ENCODE measurements around the gene SLC34A1. TPM values are rescaled to one million over a fixed set of nuclear protein-coding genes. Genes with fewer than 3 reads are reported as not detected.

Gene SLC34A1
- total RNA-seq, 2 experiments from 2014 or later: 2.0 to 2.1 TPM

DNA sequence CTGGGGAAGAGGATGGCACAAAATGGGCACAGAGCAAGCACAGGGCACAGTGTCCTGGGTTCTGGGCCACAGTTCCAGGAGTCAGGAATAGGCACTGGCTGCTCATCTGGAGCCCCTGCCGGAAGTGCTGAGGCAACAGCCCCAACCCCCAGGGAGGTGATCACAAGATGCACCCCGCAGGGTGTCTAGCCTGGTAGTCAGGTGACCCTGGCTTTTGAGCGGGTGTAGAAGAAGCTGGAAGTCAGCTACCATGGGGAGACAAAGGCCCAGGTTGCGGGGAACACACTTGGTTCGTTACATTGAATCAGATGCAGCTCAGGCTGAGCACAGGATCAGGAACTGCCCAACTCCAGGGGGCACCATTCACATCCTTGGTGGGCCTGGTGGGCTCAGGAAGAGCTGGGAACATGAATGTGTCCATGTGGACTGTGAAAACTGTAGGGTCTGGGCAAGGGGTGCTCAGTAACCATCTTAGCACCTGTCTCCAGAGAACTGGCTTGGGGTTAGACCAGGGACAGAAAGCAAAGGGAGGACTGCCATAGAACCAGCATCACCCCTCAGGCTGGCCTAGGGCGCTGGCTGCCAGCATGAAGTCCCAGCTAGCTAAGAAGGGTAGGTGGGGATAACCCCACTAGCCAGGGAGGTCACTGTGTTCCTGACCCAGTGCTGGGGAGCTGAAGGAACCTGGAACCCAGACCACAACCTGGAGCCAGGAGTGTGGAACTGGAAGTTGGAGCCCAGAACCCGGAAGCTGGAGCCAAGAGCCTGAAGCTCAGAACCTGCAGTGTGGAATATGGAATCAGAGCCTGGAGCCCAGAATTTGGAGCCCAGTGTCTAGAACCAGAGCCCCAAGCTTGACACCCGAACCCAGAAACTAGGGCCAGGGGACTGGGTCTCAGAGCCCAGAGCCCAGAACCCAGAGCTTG is 6.1 kb upstream of the SLC34A1 start:
- no peak overlapping the region for H3K4me3 Mint-ChIP-seq
- POLR2A ChIA-PET: interaction anchor here (1.6 to 2.1 kb wide), 3 partner anchors 8 to 66 kb away, joined by 3 to 8 read pairs (median 6); partner anchors contain the start of gene LMAN2
- no peaks in the 10 kb centered on the region for H3K27me3 Mint-ChIP-seq (ENCODE audit: low read depth)
- peaks cover 49% of the 10 kb centered on the region for H3K4me1 Mint-ChIP-seq (ENCODE audit: low read depth)
- CTCF ChIA-PET: interaction anchor here (0.6 to 2.7 kb wide), 13 partner anchors 8 to 266 kb away, joined by 3 to 35 read pairs (median 4); partner anchors contain the start of gene GRK6
- peak; percentile 27 for ATAC-seq
- no peaks in the 10 kb centered on the region for H3K9me3 Mint-ChIP-seq (ENCODE audit: insufficient read depth)
- H3K36me3 Mint-ChIP-seq (ENCODE audit: low read depth): peaks cover 20% of the 10 kb centered on the region
- H3K27ac Mint-ChIP-seq: no peak overlapping the region
- no peak for DNase-seq

DNA sequence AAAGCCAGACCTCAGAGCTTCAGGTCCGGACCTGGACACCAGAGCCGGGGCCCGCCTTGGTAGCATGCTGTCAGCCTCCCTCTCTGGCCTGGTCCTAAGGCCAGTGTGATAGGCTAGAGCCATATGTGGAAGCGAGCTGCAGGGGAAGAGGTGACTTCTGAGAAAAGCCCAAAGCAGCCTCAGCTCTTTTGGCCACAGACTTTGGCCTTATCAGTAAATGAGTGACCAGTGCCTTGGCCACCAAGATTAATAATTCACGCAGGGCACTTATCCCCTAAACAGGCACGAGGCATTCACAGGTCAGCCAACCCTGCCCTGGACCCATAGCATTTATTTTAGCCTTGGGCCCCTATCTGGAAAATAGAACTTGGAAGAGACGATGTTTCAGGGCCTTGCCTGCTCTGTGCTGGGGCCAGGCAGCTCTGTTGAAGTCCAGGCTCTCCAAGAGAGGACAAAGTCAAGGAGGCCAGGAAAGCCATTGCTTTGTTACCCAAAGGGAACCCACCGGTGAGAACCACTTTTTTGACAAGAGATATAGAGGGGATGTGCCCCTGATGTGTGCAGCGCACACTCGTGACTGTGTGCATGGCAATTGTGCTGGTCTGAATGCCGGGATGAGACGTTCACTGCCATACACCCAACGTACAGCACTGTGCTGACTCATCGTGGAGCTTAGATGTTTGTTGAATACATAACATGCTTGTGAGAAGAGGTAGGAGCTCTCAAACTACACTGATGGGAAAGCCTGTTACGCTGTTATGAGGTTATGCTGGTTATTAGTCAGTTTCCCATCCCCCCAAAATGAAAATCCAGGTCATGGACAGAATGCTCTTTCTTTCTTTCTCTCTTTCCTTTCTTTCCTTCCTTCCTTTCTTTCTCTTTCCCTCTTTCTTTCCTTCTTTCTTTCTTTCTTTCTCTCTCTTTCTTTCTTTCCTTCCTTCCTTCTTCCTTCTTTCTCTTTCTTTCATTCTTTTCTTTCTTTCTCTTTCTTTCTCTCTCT is 5.0 kb upstream of the SLC34A1 start:
- ChIA-PET POLR2A (interaction anchor here (1.6 to 2.1 kb wide), 3 partner anchors 9 to 67 kb away, joined by 3 to 8 read pairs (median 6); partner anchors contain the start of gene LMAN2), CTCF (interaction anchor here (0.6 to 2.7 kb wide), 12 partner anchors 9 to 115 kb away, joined by 3 to 35 read pairs (median 4); partner anchors contain the start of gene GRK6)
- Mint-ChIP-seq H3K4me3 (no peak overlapping the region), H3K4me1 (ENCODE audit: low read depth) (peaks cover 42% of the 10 kb centered on the region), H3K27me3 (ENCODE audit: low read depth) (peaks cover 3% of the 10 kb centered on the region), H3K27ac (peak overlapping the region; percentile 46), H3K36me3 (ENCODE audit: low read depth) (peaks cover 11% of the 10 kb centered on the region), H3K9me3 (ENCODE audit: insufficient read depth) (no peaks in the 10 kb centered on the region)
- DNase-seq: no peak
- peak; percentile 50 for ATAC-seq

DNA sequence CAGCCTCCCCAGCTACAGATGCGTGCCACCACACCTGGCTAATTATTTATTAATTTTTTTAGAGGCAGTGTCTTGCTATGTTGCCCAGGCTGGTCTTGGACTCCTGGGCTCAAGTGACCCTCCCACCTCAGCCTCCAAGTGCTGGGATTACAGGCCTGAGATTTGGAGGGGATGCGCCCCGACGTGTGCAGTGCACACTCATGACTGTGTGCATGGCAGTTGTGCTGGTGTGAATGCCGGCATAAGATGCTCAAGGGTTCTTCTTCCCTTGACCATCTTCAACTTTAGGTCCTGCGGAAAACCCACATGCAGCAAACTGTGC is 3.5 kb upstream of the SLC34A1 start:
- no peak overlapping the region for H3K4me3 Mint-ChIP-seq
- peaks cover 3% of the 10 kb centered on the region for H3K27me3 Mint-ChIP-seq (ENCODE audit: low read depth)
- no peaks in the 10 kb centered on the region for H3K9me3 Mint-ChIP-seq (ENCODE audit: insufficient read depth)
- H3K36me3 Mint-ChIP-seq (ENCODE audit: low read depth): no peaks in the 10 kb centered on the region
- H3K4me1 Mint-ChIP-seq (ENCODE audit: low read depth): peaks cover 45% of the 10 kb centered on the region
- no peak overlapping the region for H3K27ac Mint-ChIP-seq
- ATAC-seq (no peak), DNase-seq (no peak)
- ChIA-PET CTCF (interaction anchor here (1.1 to 5.7 kb wide), 2 partner anchors 9 to 12 kb away, joined by 3 to 28 read pairs; no protein-coding TSS in a partner anchor), POLR2A (no interaction called here)

DNA sequence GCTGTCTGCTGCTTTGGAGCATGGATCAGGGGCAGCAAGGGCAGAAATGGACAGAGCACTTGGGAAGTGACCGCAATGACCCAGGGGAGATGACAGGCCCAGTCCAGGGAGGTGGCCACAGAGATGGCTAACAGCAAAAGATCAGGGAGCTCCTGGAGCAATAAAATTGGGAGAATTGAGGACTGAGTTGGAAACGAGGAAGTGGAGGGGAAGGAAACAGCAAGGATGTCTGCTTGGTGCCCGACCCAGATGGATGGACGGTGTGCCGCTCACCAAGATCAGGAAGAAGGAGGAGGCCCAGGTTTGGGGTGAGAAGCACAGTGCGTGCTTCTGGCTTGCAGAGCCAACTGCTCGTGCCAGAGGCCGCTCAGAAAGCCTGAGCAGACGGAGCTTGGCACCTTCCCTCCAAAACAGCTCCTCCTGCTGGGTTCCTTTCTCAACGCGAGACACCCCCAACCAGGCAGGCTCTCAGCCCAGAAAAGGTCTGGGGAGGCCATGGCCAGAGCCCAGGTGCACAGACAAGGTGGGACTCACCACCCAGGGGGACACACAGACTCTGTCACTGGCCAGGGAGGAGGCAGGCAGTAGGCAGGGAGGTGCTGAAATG is 1.7 kb upstream of the SLC34A1 start:
- peak; percentile 44 for DNase-seq
- H3K9me3 Mint-ChIP-seq (ENCODE audit: insufficient read depth): no peaks in the 10 kb centered on the region
- ChIA-PET POLR2A (interaction anchor here (1.3 kb wide), 1 partner anchor 9 kb away, joined by 3 read pairs; no protein-coding TSS in a partner anchor), CTCF (interaction anchor here (0.6 to 5.7 kb wide), 15 partner anchors 8 to 271 kb away, joined by 3 to 28 read pairs (median 5); partner anchors contain the start of gene LMAN2)
- H3K27ac Mint-ChIP-seq: peak overlapping the region; percentile 41
- no peak overlapping the region for H3K4me3 Mint-ChIP-seq
- no peaks in the 10 kb centered on the region for H3K36me3 Mint-ChIP-seq (ENCODE audit: low read depth)
- H3K4me1 Mint-ChIP-seq (ENCODE audit: low read depth): peaks cover 56% of the 10 kb centered on the region
- peak; percentile 33 for ATAC-seq
- H3K27me3 Mint-ChIP-seq (ENCODE audit: low read depth): peaks cover 3% of the 10 kb centered on the region

DNA sequence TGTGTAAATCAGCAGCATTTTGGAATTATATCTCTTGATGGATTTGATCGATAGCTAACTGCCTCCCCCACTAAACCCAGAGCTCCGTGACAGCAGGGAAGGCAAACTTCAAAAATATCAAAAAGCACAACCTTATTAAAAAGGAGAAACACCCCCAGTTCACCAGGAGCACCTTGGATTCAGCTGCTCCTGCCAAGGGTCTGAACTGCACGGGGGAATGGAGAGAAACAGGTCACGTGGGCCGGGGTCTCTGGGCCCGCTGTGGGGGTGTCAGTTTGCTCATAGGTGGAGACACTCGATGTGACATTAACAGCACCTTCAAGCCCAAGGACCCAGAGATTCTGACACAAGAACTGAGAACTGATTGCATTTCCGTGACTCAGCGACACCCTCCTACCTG is 1.1 kb upstream of the SLC34A1 start:
- POLR2A ChIA-PET: interaction anchor here (1.3 kb wide), 1 partner anchor 10 kb away, joined by 3 read pairs; no protein-coding TSS in a partner anchor
- H3K4me1 Mint-ChIP-seq (ENCODE audit: low read depth): peaks cover 57% of the 10 kb centered on the region
- no peaks in the 10 kb centered on the region for H3K9me3 Mint-ChIP-seq (ENCODE audit: insufficient read depth)
- H3K27me3 Mint-ChIP-seq (ENCODE audit: low read depth): peaks cover 3% of the 10 kb centered on the region
- no peak overlapping the region for H3K27ac Mint-ChIP-seq
- DNase-seq (no peak), ATAC-seq (no peak)
- CTCF ChIA-PET: interaction anchor here (0.9 to 5.7 kb wide), 15 partner anchors 7 to 271 kb away, joined by 3 to 28 read pairs (median 5); partner anchors contain the start of gene LMAN2
- H3K36me3 Mint-ChIP-seq (ENCODE audit: low read depth): no peaks in the 10 kb centered on the region
- H3K4me3 Mint-ChIP-seq: no peak overlapping the region

DNA sequence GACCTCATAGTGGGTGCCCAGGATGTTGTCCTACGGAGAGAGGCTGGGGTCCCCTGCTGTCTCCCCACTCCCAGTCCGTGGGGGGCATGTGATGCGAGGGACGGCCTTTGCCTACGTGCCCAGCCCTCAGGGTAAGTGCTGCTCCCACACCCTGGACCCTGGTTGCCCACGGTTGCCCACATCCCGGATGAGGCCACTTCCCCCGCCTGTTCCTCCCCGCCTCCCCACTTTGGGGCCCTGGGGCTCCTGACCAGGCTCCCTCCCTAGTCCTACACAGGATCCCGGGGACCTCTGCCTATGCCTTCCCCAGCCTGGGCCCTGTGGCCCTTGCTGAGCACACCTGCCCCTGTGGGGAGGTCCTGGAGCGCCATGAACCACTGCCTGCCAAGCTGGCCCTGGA is 1.5 kb downstream of the SLC34A1 start:
- Mint-ChIP-seq H3K9me3 (ENCODE audit: insufficient read depth) (no peaks in the 10 kb centered on the region), H3K36me3 (ENCODE audit: low read depth) (no peaks in the 10 kb centered on the region), H3K4me1 (ENCODE audit: low read depth) (peaks cover 73% of the 10 kb centered on the region), H3K27ac (peak overlapping the region; percentile 52), H3K27me3 (ENCODE audit: low read depth) (peaks cover 3% of the 10 kb centered on the region), H3K4me3 (peak overlapping the region; percentile 28)
- ChIA-PET POLR2A (interaction anchor here (1.2 kb wide), 1 partner anchor 59 kb away, joined by 3 read pairs; no protein-coding TSS in a partner anchor), CTCF (interaction anchor here (1.0 to 5.7 kb wide), 5 partner anchors 14 to 72 kb away, joined by 3 to 28 read pairs (median 6); no protein-coding TSS in a partner anchor)
- no peak for DNase-seq
- no peak for ATAC-seq

DNA sequence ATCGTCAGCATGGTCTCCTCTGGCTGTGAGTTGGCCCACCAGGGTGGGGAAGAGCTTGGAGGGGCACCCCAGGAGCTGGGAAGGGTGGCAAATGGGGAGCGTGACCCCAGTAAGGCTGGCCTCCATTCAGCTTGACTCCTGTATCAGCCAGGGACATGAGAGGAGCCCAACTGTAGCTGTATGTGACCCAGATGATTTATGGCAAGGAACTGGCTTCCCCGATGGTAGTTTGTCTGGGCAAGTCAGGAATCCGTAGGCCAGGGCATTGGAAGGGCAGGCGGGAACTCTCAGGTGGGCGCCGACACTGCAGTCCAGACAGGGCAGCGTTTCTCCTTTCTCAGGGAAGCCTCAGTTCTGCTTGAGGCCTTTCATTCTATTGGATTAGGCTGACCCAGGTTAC is 2.3 kb downstream of the SLC34A1 start:
- H3K4me3 Mint-ChIP-seq: peak overlapping the region; percentile 28
- H3K27me3 Mint-ChIP-seq (ENCODE audit: low read depth): peaks cover 3% of the 10 kb centered on the region
- no peaks in the 10 kb centered on the region for H3K9me3 Mint-ChIP-seq (ENCODE audit: insufficient read depth)
- ChIA-PET POLR2A (interaction anchor here (0.5 to 1.2 kb wide), 2 partner anchors 58 to 63 kb away, joined by 3 to 4 read pairs; no protein-coding TSS in a partner anchor), CTCF (interaction anchor here (1.0 to 2.0 kb wide), 4 partner anchors 17 to 115 kb away, joined by 3 to 7 read pairs (median 4); no protein-coding TSS in a partner anchor)
- no peaks in the 10 kb centered on the region for H3K36me3 Mint-ChIP-seq (ENCODE audit: low read depth)
- no peak overlapping the region for H3K27ac Mint-ChIP-seq
- DNase-seq (no peak), ATAC-seq (no peak)
- H3K4me1 Mint-ChIP-seq (ENCODE audit: low read depth): peaks cover 73% of the 10 kb centered on the region

DNA sequence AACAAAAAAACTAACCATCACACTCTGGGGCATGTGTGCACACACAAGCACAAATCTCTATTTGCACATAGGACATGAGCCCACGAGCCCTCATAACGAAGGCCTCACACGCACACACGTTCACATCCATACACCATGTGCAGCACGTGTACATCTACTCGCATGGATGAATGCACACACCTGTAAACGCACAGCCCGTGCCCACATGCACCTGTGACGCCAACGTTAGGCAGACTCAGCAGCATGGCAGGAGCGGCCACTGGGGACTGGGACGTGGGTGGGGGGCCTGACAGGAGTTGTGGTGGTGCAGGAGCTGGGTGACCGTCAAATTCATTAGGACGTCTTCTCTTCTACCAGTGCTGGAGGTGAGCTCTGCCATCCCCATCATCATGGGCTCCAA is 3.2 kb downstream of the SLC34A1 start:
- Mint-ChIP-seq H3K27me3 (ENCODE audit: low read depth) (peaks cover 3% of the 10 kb centered on the region), H3K27ac (no peak overlapping the region), H3K4me3 (no peak overlapping the region), H3K36me3 (ENCODE audit: low read depth) (no peaks in the 10 kb centered on the region), H3K4me1 (ENCODE audit: low read depth) (peaks cover 71% of the 10 kb centered on the region), H3K9me3 (ENCODE audit: insufficient read depth) (no peaks in the 10 kb centered on the region)
- CTCF ChIA-PET: interaction anchor here (1.0 to 6.7 kb wide), 3 partner anchors 15 to 114 kb away, joined by 3 to 122 read pairs (median 3); no protein-coding TSS in a partner anchor
- POLR2A ChIA-PET: no interaction called here
- ATAC-seq: no peak
- DNase-seq: no peak

DNA sequence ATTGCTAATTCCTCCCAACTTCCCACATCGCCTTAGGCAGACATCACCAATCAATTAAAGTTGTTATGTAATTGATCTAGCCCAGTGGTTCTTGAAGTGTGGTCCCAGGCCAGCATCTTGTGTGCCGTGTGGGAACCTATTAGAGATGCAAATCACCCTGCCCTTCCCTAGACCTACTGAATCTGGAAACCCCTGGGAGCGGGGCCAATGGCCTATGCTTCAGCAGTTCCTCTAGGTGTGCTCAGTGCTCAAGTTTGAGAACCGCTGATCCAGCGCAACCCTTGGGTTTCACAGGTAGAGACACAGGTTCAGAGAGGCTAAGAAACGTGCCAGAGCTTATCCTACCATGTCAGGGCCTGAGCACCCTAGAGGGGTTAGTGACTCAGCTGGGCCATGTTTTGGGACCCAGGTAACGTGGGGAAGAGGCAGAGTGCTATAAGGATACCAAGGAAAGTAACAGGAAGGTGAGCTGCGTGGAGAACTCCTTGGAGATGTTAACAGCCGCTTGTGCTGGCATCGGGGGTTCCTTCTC is 4.4 kb downstream of the SLC34A1 start:
- Mint-ChIP-seq H3K4me3 (peak overlapping the region; percentile 9), H3K4me1 (ENCODE audit: low read depth) (peaks cover 74% of the 10 kb centered on the region), H3K36me3 (ENCODE audit: low read depth) (no peaks in the 10 kb centered on the region), H3K27me3 (ENCODE audit: low read depth) (peaks cover 3% of the 10 kb centered on the region), H3K9me3 (ENCODE audit: insufficient read depth) (no peaks in the 10 kb centered on the region), H3K27ac (peak overlapping the region; percentile 93)
- ChIA-PET CTCF (interaction anchor here (1.2 to 8.3 kb wide), 16 partner anchors 10 to 274 kb away, joined by 13 to 270 read pairs (median 38); partner anchors contain the start of genes GRK6, PDLIM7, PFN3 and PRR7), POLR2A (interaction anchor here (1.2 to 2.9 kb wide), 5 partner anchors 14 to 76 kb away, joined by 3 to 25 read pairs (median 7); partner anchors contain the start of genes PFN3 and PRR7)
- ATAC-seq (no peak), DNase-seq (no peak)
